Activated CD4-positive, alpha-beta T cell treated with anti-CD3 and anti-CD28 coated beads, Interleukin-2, amount 50 U/mL, for 16 hours (primary cell): ENCODE results near the gene SOCS3.
"Not testable (repeated sequence)": the region's sequence is repeated elsewhere in the genome, so short reads cannot be mapped to it uniquely, and the experiment has no call there.

Source experiments
- DNase-seq: peaks from one replicate; pipeline ENCODE4 v3.0.0-alpha.2; 2020

Gene SOCS3

DNA sequence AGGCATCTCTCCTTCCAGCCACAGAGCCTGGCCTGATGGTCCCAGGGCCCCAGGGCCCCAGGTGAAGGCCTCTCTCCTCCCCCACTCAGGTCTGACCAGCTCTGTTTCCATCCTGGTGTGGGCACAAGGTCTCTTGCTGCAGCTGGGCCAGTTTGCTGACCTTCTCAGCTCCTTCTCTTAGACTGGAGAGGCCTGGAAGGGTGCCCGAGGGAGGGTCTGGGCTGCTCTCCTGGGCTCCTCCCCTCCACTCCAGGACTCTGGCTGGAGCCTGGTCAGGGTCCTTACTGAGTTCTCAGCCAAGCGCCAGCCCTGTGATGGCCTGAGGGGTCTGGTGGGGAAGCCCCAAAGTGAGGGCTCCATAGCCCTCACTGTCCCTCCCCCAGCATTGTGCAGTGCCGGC, 12.4 kb downstream of the SOCS3 start:
- DNase-seq = no peak

DNA sequence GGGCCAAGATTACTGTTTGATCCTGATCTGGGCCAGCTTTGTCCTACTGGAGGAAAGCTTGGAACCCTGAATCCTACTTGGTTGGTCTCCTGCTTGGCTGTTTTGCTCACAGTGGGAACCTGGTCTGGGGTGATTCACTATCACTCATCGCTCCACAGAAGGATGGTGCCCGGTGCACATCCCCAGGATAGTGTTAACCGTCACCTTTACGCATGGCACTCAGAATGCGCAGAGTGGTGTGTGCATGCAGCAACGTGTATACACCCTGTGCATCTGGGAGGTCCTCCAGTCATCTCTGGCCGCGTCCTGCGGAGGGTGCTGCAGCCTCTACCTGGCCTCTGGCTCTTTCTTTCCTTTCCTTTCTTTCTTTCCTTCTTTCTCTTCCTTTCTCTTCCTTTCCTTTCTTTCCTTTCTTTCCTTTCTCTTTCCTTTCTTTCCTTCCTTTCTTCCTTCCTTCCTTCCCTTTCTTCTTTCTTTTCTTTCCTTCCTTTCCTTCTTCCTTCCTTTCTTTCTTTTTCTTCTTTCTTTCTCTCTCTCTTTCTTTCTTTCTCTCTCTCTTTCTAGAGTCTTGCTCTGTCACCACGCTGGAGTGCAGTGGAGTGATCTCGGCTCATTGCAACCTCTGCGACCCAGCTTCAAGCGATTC, 13.1 kb downstream of the SOCS3 start:
- DNase-seq = no peak

DNA sequence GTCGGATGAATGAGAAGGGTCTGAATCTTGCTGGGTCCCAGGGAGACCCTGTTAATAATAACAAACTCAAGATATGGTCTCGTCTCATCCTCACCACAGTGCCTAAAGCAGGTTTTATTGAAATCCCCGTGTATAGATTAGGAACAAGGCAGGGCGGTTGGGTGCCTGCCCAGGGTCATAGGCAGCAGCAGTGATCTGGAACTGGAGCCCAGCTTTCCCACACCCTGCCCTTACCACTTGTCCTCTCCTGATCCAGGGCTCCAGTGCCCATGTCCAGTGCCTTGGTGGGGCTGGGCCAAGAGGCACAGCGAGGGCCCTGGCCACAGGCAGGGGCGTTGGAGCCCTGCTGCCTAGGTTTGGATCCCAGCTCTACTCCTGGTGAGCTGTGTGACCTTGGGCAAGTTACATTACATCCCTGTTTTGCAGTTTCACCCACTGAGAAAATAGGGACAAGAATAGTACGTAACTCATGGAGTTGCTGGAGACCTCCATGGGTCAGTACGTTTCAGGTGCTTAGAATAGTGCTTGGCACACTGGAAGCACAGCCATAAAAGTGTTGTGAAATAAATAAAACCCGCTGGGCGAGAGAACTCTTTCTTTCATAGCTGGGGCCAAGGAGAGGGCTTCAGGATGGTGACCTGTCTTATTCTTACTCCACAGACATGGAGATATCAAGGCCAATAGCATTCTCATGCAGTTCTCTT, 13.9 kb downstream of the SOCS3 start:
- DNase-seq = no peak

DNA sequence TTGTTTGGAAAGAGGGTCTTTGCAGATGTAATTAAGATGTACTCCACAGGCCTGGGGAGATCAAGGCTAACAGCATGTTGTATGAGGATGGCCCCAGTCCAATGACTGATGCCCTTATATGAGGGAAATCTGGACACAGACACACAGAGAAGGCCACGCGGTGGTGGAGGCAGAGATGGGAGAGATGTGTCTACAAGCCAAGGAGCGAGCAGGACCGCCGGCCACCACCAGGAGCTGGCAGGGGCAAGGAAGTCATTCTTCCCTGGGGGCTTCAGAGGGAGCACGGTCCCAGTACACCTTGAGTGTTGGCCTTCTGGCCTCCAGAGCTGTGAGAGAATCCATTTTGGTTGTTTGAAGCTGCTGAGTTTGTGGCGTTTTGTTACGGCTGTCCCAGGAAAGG, 14.7 kb downstream of the SOCS3 start:
- DNase-seq = no peak

DNA sequence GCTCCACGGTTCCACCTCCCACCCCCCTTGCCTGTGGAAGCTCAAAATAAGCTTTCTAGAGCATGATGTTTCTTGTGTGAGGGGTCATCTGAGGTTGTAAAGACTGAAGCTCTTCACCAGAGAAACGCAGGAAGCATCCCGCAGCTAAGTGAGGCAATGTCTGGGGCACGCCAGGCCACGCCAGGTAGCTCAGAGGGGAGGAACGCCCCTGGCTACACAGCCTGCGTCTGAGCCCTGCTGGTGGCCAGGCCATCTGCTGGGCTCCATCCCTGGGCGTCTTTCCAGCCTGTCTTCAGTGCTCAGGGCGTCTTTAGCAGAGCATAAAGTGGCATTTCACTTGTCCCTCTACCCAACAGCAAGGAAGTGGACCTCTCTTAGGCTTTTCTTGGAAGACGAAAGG, 15.2 kb downstream of the SOCS3 start:
- no peak for DNase-seq

DNA sequence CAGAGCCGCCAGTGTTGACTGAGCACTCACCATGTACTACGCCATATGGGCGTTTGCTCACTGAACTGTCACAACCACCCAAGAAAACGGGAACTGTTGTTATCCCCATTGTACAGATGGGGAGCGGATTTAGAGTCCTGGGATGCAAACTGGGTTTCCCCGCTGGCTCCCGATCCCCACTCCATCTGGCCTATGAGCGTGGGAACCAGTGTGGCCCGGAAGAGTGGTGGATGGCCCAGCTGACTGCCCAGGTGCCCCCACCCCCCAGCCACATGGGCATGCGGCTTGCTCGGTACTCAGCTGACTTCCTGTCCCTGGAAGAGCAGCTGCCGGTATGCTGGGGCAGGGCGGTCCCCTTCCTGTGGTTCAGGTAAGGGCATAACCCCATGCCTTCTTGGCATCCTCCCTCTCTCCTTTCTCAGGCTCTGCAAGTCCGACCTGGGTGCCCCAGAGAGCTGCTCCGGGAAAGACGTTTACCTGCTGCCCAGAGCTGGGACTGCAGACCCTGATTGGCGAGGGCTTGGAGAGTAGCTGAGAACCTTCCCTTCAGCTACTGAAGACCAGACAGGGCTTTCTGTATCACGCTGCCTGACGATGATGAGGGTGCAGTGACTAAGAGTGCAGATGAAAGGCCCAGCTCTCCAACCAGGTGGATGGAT, 16.2 kb downstream of the SOCS3 start:
- peak; percentile 77 for DNase-seq

DNA sequence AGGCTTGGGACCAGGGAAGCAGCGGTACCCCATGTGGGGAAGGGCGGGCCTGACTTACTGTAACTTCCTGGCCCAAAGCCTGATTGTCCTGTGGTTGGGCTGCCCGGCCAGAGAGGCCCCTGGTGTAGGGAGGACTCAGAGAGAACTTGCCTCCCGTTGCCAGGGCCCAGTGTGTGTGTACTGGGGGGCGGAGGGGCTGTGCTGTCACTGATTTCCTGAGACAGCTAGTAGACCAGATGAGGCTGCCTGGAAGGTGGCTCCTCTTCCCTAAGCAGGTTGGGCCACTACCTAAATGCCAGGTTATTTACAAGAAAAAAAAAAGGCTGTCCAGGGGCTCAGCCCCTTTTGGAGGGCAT, 16.7 kb downstream of the SOCS3 start:
- DNase-seq = no peak

DNA sequence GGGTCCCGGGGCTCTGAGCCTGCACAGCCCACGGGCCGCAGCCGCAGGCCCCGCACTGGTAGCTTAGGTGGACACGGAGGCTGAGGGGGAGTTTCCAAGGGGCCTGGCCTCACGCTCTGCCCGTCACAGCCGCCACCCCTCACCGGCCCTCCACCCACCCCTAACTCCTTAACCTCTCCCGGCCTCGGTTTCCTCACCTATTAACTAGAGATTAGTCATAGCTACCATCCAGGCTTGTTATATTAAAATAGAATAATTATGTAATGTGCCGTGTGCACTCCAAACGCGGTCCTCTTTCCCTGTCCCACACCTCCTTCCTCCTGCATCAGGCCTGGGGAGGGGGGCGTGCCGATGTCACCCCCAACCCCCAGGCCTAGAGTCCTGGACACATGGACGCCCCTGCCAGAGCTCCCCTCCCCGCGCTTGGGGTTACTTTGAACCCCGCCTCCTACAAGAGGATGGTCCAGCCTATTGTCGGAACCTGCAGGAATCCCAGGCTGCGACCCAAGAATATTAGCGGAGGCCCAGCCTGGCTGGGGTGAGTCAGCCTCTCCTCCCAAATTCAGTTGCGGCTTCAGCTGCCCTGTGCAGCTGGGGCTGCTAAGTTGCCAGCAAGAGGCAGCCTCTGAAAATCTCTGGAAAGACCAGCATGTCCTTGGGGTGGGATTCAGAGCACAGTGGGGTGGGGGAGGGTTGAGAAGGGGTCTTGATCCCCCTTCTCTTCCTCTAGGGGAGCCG, 17.3 kb downstream of the SOCS3 start:
- DNase-seq = no peak

DNA sequence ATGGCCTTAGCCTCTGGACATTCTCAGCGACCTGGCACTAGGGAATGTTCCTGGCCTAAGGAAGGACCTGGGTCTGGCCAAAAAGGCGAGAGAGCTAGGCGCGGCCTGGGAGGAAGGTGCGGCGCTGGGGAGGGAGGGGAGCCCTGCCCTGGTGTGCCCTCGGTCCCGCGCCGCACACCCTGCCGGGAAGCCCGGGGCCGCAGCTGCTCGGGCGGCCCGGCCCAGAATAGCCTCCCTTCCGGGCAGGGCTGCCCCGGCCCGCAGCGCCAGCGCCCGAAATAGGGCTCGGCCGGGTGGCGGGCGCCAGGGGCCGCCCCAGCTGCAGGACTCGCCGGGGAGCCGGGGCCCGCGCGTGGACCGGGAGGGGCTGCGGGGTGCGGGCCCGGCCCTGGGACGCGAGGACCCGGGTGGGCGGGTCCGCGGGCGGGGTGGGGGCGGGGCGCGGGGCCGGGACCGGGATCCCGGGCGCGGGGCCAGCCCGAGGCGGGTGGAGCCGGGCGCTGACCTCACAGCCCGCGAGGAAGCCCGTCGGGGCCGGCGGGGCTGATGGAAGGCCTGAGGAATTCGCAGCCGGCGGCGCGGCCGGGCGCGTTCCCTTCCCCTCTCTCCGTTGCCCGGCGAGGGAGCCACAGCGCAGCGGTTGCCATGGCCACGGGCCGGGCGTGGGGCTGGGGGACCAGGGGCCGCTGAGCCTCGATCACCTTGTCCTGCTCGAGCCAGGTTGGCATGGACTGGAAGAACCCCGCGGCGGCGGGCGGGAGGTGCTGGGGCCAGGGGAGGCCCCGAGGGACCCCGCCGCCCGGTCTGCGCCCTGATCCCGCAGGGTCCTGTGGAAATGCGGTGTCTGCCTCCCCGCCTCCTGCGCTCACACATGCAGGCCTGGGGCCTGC, 18.1 kb downstream of the SOCS3 start:
- DNase-seq = no peak

DNA sequence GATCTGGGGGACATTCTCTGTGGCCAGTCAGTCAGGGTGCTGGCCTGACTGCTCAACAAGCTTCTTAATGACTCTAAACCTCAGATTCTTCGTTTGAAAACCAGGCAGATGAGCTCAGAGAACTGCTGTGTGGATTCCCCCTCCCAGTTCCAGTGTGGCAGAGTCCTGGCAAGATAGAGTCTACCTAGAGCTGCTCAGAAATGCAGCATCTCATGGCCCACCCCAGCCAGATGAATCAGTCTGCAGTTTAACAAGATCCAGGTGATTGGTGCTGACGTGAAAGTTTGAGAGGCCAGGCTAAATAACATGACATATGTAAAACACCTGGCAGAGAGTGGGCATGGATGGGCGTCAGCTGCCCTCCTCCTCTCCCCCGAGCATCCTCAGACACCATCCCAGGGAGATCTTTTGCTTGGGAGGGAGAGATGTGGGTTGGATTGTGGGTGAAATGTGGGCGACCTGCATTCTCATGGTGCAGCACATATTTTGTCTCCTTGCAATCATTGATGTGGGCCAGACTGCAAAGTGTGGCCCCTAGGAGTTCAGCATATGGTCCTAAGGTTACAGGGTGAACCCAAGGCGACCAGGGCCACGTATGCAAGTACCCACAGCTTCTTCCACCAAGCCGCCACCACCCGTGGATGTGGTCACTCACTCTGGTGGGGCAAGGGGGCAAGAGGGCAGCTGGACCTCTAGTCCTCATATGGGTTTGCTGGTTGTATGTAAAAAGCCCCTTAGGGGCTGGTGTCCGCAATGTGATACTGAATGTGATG, 19.5 kb downstream of the SOCS3 start:
- DNase-seq = no peak

DNA sequence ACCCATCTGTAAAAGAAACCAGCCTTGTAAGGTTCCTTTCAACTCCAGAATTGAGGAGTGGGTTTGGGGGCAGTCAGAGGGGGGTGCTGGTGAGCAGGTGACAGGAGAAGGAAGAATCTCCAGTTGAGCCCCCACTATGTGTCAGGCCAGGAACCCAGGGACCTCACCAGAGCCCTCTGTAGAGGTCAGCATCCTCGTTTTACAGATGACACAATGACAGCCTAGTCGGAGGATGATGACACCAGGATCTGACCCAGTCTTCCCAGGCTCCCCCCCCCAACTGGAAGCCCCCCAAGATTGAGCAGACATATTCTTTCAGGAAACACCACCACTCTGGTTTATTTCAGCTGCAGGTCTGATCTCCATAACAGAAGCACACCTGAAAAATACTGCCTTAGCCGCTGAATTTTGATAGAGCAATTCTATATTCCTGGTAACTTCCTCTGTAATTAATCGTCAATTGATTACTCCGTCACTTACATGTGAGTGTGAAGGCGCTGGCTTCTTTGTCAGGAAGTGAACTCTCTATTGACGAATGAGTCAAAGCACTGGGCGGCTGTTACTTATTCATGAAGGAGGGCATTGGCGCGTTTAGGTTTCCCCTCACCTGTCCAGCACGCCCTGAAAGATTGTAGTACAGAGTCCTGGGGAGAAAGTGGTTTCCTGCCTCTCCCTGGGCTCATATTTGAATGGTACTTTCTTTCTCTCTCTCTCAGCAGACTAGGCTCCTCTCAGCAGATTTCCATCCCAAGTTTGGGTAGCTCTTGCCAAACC, 21.2 kb downstream of the SOCS3 start:
- DNase-seq = peak; percentile 30

DNA sequence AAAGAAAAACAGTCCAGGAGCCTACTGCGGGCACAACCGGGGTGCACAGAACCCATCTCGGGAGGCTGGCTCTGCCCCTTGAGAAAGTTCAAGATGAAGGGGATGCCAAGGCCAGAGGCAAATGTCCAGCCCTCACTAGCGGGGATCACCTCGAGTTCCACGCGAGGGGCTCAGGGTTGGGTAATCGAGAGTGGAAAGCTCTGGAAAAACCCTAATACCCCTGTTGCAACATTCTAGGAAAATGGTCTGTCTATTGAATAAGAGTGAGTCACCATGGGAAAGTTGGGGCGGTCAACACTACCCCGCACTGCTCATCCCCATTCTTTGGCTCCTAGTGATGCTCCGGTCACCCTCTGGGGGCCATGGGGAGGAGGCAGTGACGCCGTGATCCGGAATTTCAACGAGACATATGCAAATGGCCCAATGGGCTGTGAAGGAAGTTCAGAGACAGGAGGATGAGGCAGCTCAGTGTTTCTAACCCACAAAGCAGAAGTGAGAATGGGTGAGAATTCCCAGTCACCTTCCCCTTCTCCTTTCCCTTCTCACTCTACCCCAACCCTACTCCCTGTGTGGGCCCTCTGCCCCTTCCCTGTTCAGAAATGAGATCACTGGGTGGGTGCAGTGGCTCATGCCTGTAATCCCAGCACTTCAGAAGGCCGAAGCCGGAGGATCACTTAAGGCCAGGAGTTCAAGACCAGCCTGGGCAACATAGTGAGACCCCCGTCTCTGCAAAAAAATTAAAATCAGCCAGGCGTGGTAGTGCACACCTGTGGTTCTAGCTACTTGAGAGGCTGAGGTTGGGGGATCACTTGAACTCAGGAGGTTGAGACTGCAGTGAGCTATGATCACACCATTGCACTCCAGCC, 22.4 kb downstream of the SOCS3 start:
- DNase-seq = no peak

DNA sequence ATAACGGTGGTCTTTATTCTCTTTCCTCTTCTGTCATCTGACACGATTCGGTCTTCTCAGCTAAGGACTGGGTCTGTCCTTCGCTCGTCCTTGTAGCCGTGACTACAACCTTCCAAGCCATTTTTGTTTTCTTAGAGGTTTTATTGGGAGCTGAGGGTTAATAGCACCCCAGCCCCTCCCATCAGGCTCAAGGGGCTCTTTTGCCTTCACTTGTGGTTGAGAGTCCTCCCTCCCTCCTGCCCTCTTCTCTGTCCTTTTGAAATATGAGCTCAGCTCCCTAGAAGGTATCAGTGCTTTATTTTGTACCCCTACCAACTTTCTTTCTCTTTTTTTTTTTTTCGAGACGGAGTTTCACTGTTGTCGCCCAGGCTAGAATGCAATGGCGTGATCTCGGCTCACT, 24.7 kb downstream of the SOCS3 start:
- no peak for DNase-seq

DNA sequence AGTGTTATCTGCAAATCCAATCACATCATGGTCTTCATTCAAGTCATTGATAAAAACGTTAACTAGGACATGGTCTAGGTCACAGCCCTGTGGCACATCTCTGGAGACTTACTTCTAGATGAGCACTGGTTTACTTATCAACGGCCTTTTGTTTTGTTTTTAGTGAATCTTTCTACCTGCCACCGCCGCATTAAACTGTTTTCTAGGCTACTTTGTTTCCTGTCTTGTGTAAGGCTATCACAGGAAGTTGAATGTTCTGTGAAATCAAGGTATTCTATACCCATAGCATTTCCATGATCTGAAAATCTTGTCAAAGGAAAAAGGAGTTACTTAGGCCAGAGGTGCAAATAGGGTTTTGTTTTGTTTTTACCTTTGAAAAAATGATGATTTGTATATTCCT, 26.9 kb downstream of the SOCS3 start:
- DNase-seq = peak; percentile 38

DNA sequence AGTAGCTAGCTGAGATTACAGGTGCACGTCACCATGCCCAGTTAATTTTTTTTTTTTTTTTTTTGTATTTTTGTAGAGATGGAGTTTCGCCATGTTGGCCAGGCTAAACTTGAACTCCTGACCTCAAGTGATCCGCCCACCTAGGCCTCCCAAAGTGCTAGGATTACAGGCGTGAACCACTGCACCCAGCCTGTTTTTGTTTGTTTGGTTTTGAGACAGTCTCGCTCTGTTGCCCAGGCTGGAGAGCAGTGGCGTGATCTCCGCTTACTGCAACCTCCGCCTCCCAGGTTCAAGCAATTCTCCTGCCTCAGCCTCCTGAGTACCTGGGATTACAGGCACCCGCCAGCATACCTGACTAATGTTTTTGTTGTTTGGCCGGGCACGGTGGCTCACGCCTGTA, 28.5 kb downstream of the SOCS3 start:
- not testable (repeated sequence) for DNase-seq

DNA sequence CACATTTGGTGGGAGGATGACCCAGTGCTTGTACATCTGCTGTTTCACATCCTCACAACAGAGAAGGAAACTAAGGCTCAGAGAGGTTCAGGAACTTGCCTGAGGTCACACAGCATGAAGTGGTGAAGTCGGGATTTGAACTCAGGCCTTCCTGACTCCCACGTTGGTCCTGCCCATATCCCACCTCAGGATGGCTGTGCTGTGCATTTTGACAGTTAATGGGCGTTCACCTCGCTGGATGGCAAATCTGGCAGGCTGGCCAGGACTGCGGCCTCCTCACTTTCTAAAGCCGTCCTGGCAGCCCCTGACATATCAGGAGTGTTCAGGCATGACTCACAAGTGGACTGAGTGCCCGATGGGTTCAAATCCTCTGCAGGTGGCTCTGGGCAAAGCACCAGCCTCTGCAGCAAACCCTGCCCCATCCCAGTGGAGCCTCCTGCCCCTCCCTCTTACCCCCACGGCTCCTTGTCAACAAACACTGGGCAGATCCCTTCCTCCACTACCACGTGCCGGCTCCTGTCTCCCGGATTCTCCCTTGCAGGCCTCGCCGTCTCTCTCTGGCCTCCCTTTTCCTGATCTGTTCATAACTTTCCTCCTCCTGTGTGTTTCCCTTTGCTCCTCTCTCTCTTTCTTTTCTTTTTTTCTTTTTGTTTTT, 29.2 kb downstream of the SOCS3 start:
- DNase-seq = no peak

DNA sequence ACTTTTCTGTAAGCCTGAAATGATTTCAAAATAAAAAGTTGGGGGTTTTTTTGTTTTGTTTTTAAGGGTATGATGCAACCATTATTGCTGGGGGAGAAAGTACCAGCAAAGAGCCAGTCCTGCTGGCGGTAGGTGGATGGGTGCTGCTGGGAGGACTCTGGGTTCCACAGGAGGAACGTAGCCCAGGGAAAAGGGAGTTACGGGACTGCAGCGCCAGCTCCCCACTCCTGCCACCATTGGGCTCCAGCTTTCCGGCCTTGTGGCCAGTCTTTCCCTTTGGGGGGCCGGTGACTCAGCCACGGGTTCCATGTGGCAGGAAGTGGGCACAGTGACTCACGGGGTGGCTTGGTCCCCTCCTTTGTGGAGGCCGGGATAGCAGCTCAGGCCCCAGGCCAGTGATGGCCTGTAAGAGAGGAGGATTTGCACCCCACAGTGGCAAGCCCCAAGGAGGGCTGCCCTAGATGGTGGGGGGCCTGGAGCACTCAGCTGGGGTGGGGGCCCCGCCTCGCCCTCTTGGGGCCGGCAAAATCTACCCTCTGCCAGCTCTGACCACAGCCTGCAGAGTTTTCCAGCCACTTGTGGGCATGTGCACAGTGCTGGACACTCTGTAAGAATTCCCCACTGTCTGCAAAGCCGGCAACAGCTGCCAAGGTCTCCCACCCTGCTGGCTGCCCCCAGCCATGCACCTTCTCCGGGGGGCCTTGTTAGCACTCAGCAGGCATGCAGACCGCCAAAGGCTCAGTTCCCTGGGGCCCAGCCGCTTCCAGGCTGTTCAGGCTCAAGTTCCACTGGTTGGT, 30.4 kb downstream of the SOCS3 start:
- peak; percentile 56 for DNase-seq

DNA sequence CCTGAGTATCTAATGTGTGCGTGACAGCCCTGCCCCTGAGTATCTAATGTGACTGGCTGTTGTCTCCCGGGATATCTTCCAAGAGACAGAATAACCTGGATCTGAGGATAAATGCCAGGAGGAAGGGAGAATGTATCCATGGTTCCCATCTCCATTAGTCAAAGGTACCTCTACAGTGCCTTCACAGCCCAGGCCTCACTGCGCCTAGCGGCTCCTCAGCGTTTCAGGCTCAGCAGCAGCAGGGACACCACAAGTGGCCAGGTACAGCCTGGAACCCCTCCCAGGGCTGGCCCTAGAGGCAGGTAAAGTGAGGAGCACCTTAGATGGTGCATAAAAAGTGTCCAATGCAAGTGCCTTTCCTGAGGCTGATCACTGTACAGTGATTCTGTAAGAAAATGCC, 32.0 kb downstream of the SOCS3 start:
- no peak for DNase-seq
